Activated CD4-positive, alpha-beta T cell treated with anti-CD3 and anti-CD28 coated beads, Interleukin-2, amount 50 U/mL, for 1 hour (primary cell): ENCODE results near the gene MAD1L1.

Source experiments
- DNase-seq: peaks from one replicate; pipeline ENCODE4 v3.0.0-alpha.2; 2020

MAD1L1 gene

GRCh38 chr7:2053395-2053794 is 179.3 kb downstream of the MAD1L1 start:
- no peak for DNase-seq

- no peak for DNase-seq
Measured at GRCh38 chr7:2052657-2053048, 180.1 kb downstream of the MAD1L1 start.

- no peak for DNase-seq
Measured at GRCh38 chr7:2051707-2052656, 180.8 kb downstream of the MAD1L1 start.

GRCh38 chr7:2050511-2050866 is 182.3 kb downstream of the MAD1L1 start:
- no peak for DNase-seq

- DNase-seq, result no peak
Measured at GRCh38 chr7:2049782-2050510, 182.8 kb downstream of the MAD1L1 start.

DNA sequence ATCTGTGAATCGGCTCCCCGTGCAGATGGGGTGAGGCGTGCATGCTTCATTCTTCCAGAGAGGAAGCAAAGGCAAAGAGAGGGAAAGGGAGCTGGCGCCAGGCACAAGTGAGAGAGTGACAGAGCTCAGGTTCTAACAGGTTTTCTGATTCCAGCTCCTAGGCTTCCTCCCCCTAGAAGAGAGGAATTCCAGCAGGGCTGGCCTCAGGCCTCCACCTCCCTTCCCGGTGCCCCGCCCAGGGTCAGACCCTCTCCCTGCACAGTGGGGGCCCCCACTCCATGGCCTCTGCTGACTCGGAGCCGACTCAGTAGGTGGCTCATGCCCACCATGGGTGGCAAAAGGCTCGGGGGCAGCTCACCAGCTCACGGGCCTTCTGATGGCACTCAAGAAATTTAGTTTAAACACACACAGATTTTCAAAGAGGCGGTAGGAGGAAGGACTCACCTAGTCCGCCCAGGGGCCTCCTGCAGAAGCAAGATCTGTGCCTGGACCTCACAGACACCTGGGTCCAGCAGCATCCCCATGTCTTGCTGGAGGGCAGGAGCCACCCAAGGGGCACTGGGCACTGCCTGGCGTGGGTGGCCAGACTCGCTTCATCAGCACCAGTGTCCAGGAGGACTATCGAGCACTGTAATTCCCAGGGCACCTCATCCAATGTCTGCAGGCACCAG is 183.5 kb downstream of the MAD1L1 start:
- DNase-seq, result no peak

GRCh38 chr7:2048531-2048930 is 184.2 kb downstream of the MAD1L1 start:
- DNase-seq, result no peak

GRCh38 chr7:2048006-2048405 is 184.7 kb downstream of the MAD1L1 start:
- no peak for DNase-seq

DNA sequence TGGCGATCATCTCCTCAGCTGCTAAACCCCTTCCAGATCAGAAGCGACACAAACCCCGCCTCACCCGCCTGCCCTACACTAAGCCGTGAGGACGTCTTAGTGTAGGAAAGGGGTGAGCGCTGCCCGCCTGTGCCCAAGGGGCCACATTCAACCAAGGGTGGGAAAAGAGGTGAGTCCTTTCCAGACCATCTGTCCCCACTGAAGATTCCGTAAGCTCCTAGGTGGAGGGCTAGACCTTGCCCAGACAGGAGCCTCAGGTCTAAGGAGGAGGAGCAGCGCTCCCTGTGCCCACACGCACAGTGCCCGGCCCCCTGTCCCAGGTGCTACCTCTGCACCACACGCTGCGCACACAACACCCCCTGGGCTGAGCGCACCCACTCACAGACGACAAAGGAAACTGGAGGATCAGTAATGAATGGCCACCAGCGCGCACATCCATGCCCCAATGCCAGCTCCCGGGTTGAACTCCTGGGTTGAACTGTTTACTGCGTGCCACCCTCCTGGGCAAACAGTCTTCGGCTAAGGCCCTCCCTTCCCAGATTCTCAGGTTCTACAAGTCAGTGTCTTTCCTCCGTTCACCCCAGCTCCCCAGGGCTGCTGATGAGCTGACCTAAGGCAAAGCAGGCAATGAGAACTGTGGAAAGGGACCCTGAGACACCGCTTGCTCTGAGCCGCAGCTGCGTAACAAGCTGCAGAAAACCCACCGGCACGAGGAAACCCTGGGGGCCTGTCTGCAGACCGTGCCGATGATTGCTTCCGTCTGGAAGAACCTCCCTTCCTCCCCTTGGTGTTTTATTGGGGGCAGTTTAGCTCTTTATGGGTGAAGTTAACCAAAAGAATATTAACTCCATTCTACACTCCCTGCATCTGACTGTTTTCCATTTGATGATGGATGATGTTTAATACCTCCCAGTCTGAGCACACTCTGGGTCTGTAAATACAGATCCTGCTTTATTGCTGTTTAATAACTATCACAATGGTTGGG is 185.9 kb downstream of the MAD1L1 start:
- DNase-seq, result no peak

- no peak for DNase-seq
Measured at GRCh38 chr7:2045559-2046405, 187.0 kb downstream of the MAD1L1 start.

GRCh38 chr7:2044883-2045471 is 187.8 kb downstream of the MAD1L1 start:
- no peak for DNase-seq

DNA sequence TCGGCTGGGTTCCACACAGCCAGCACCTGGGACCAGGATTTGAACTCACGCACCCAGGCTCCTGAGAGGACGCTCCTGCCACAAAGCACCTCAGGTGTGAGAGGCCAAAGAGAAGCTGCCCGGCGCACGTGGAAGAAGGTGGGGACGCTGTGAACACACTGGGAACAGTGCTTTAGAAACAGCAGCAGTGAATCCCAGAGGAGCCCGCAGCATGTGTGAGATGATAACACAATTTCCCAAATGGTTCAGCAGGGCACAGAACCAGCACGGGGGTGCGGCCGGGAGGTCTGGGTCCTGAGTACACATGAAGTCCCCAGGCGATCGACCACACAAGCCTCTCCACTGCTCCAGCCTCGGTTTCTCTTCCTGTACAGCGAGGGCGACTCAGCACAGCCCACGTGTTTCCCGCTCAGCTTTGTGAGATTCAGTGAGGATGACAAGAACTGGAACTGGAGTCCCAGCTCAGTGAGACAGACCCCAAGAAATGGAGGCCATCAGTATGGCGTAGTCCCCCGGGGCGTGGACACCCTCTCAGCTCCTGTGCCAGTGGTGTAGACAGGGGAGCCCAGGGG is 188.3 kb downstream of the MAD1L1 start:
- DNase-seq, result no peak

DNA sequence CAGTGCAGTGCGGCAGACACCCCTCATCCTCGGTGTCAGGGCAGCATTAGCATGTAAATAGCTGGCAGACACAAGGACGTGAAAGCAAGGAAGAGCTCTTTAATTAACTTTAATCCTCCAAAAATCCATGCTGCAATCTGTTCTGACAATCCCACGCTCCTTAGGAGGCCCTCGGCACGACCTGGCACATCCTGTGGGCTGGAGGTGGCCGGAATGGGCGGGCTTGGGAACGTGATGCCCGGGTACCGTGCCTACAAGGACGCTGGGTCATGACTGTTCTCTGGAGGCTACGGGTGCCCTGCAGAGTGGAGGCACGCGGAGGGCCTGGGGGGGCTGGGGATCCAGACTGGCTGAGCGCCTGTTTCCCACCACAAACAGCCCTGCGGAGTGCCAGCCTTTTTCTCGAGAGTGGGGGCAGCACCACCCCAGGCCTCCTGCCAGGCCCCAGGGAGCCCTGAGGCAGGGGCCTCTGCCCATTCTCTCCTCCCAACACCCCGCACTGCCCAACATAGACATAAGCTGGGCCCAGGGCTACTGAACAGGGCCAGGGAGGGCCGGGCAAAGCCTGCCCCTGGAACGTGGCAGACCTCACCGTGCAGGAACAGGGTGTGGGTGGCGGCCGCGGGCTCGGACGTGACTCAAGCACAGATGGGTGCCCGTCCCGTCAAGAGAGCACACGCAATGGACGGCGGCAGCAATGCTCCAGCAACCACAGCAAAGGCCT is 189.3 kb downstream of the MAD1L1 start:
- no peak for DNase-seq

GRCh38 chr7:2042650-2043049 is 190.1 kb downstream of the MAD1L1 start:
- DNase-seq, result no peak

GRCh38 chr7:2041496-2042367 is 191.0 kb downstream of the MAD1L1 start:
- no peak for DNase-seq

DNA sequence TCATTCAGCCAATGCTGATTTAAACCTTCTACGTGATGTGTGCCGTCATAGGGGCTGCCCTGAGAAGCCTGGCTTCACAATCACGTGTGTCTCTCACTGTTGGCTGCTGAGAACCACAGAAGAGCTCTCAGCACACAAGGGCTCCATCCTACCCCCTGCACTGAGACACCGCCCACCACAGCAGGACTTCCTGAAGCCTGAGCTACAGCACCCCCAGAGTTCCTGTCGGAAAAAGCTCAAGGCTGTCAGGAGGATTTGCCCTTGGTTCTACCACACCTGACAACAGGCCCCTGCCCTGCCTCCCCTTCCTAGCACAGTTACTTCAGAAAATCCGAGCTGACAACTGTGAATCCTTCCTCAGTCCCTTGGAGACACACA is 191.9 kb downstream of the MAD1L1 start:
- no peak for DNase-seq

DNA sequence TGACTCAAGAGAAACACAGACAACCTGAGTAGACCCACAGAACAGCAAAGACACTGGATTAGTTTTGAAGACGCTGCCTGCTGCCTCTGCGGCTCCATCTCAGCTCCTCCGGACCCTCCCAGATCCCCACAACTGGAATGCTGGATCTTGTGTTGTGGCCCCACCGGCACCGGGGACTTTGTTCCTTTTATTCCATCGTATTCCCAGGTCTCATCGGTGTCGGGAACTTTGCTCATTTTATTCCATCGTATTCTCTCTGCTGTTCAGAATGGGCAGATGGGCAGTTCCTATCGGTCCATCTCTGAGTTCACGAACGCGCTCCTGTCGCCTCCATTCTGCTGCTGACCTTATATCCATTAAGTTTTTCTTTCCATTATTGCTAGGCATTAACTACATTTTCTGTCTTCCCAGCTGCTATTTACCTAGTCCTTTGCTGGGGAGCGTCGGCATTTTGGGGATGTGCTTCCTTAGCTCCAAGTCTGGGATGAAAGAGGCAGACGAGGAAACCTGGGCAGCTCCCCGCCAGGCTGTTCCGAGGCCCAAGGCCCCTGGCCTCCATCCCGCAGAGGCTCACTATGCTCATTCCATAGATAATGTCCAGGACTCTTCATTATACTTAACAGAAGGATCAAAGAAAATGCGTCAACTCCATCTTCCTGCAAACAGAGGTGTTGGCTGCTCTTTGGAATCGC is 192.4 kb downstream of the MAD1L1 start:
- DNase-seq, result no peak
